Liver (tissue), 9 donors: Measurements from ENCODE around the gene SLC2A9. TPM values are rescaled to one million over a fixed set of nuclear protein-coding genes. Genes with fewer than 3 reads are reported as not detected.

ENCODE experiments used
- DNase-seq: peaks from one replicate; pipeline ENCODE4 v3.0.0-alpha.2; 2017; ENCODE audit warnings: low spot score
- H3K27ac ChIP-seq, 2 donors: one replicate each; pipeline ENCODE4 v1.7.0; 2013; ENCODE audit warnings: inconsistent platforms in 2 of 2, low read length in 2 of 2, control low read depth in 1 of 2, low read depth in 1 of 2, mild to moderate bottlenecking in 1 of 2
- H3K27me3 ChIP-seq, 4 donors: one replicate each; pipeline versions ENCODE4 v1.6.1 to v1.7.0; 2013; ENCODE audit warnings: low read length in 3 of 4, inconsistent platforms in 1 of 4, mild to moderate bottlenecking in 1 of 4, moderate library complexity in 1 of 4; ENCODE audit not compliant: control insufficient read depth in 4 of 4, insufficient read depth in 4 of 4
- H3K36me3 ChIP-seq, 4 donors: one replicate each; pipeline versions ENCODE4 v1.6.1 to v1.7.0; 2013; ENCODE audit warnings: low read length in 3 of 4, mild to moderate bottlenecking in 3 of 4, low read depth in 1 of 4, moderate library complexity in 1 of 4; ENCODE audit not compliant: control insufficient read depth in 4 of 4, insufficient read depth in 3 of 4
- H3K4me1 ChIP-seq, 4 donors: one replicate each; pipeline versions ENCODE4 v1.6.1 to v1.7.0; 2013; ENCODE audit warnings: low read length in 3 of 4, mild to moderate bottlenecking in 3 of 4, moderate library complexity in 1 of 4; ENCODE audit not compliant: control insufficient read depth in 4 of 4, insufficient read depth in 4 of 4
- H3K4me3 ChIP-seq, 3 donors: one replicate each; pipeline versions ENCODE4 v1.6.1 to v1.7.0; 2013; ENCODE audit warnings: low read length in 3 of 3, control low read depth in 1 of 3, low read depth in 1 of 3, mild to moderate bottlenecking in 1 of 3
- H3K9ac ChIP-seq, 2 donors: one replicate each; pipeline ENCODE4 v1.7.0; 2013; ENCODE audit warnings: low read length in 2 of 2, mild to moderate bottlenecking in 2 of 2, moderate library complexity in 2 of 2, control low read depth in 1 of 2, low read depth in 1 of 2
- H3K9me3 ChIP-seq, 4 donors: one replicate each; pipeline versions ENCODE4 v1.6.1 to v1.7.0; 2013; ENCODE audit warnings: low read length in 3 of 4; ENCODE audit not compliant: control insufficient read depth in 4 of 4
- ATF3 ChIP-seq: IDR thresholded peaks from 2 replicates; pipeline ENCODE4 v1.6.1; 2016; ENCODE audit warnings: antibody characterized with exemption
- CTCF ChIP-seq: fragments of 150-350 bp; IDR thresholded peaks from 2 replicates; pipeline ENCODE4 v1.5.1; 2017; ENCODE audit warnings: improper control_type of control experiment, low read depth, low read length; ENCODE audit not compliant: missing input control
- EGR1 ChIP-seq, 2 donors: IDR thresholded peaks; 2 replicates each; pipeline ENCODE4 v1.6.1; 2016 to 2018; ENCODE audit warnings: antibody characterized with exemption in 2 of 2, low read depth in 2 of 2
- FOXA1 ChIP-seq: IDR thresholded peaks from 2 replicates; pipeline ENCODE4 v1.6.1; 2016; ENCODE audit warnings: antibody characterized with exemption
- FOXA2 ChIP-seq: IDR thresholded peaks from 2 replicates; pipeline ENCODE4 v1.6.1; 2016; ENCODE audit warnings: antibody characterized with exemption
- GABPA ChIP-seq, 2 donors: IDR thresholded peaks in 1 of 2; conservative IDR thresholded peaks in 1 of 2; 2 replicates each; pipeline ENCODE4 v1.6.1; 2016; ENCODE audit warnings: antibody characterized with exemption in 2 of 2, mild to moderate bottlenecking in 1 of 2, moderate library complexity in 1 of 2
- HNF4A ChIP-seq, 2 donors: conservative IDR thresholded peaks; 2 replicates each; pipeline ENCODE4 v1.6.1; 2016; ENCODE audit warnings: antibody characterized with exemption in 2 of 2, mild to moderate bottlenecking in 2 of 2
- HNF4G ChIP-seq: IDR thresholded peaks from 2 replicates; pipeline ENCODE4 v1.6.1; 2016; ENCODE audit warnings: antibody characterized with exemption
- JUND ChIP-seq, 2 donors: IDR thresholded peaks; 2 replicates each; pipeline ENCODE4 v1.6.1; 2016; ENCODE audit warnings: antibody characterized with exemption in 2 of 2
- MAX ChIP-seq: IDR thresholded peaks from 2 replicates; pipeline ENCODE4 v1.6.1; 2016; ENCODE audit warnings: antibody characterized with exemption
- NR2F2 ChIP-seq: IDR thresholded peaks from 2 replicates; pipeline ENCODE4 v1.6.1; 2016; ENCODE audit warnings: antibody characterized with exemption
- RAD21 ChIP-seq, 2 donors: IDR thresholded peaks; 2 replicates each; pipeline ENCODE4 v1.6.1; 2016; ENCODE audit warnings: antibody characterized with exemption in 2 of 2, mild to moderate bottlenecking in 2 of 2
- REST ChIP-seq: IDR thresholded peaks from 2 replicates; pipeline ENCODE4 v1.6.1; 2016; ENCODE audit warnings: antibody characterized with exemption, mild to moderate bottlenecking
- RXRA ChIP-seq, 2 donors: IDR thresholded peaks; 2 replicates each; pipeline ENCODE4 v1.6.1; 2017 to 2018; ENCODE audit warnings: antibody characterized with exemption in 2 of 2, mild to moderate bottlenecking in 1 of 2
- TAF1 ChIP-seq: conservative IDR thresholded peaks from 2 replicates; pipeline ENCODE4 v1.6.1; 2016; ENCODE audit warnings: antibody characterized with exemption, mild to moderate bottlenecking
- YY1 ChIP-seq: IDR thresholded peaks from 2 replicates; pipeline ENCODE4 v1.6.1; 2016; ENCODE audit warnings: antibody characterized with exemption, mild to moderate bottlenecking
- ZBTB33 ChIP-seq: IDR thresholded peaks from 2 replicates; pipeline ENCODE4 v1.6.1; 2016; ENCODE audit warnings: antibody characterized with exemption
- WGBS: extraction: QIAGEN DNeasy Blood & Tissue Kit; methylation state at CpG from one replicate; pipeline ENCODE4 v1.1.7; 2013; 5-methylcytosine and 5-hydroxymethylcytosine counted together
- polyA plus RNA-seq, 2 donors: library from polyadenylated mRNA; stranded (reverse) in 1 of 2; unstranded in 1 of 2; fragments of 200-250 nt in 1 of 2; fragments of >200 nt in 1 of 2; fragmentation: Nextera tagmentation in 1 of 2; extraction: Ambion mirVana in 1 of 2; gene quantifications; one replicate each; pipeline versions ENCODE4 v1.2.1 to v1.2.3, GENCODE V29; 2013 to 2015
- total RNA-seq, 2 donors: library from RNA; depleted of rRNA; stranded (reverse); fragments of >200 nt; gene quantifications; one replicate each; pipeline ENCODE4 v1.2.3, GENCODE V29; 2014
- donor health status: healthy.
- donor health status: healthy.
- donor health status: healthy.
- donor health status: healthy.
- donor health status: healthy.

Gene SLC2A9
- total and polyA plus RNA-seq, 4 donors = 6.2 to 49.0 (median 21.6) TPM

- Histone ChIP-seq H3K4me3 (no peak overlapping the region), H3K4me1 (no peaks in the 10 kb centered on the region), H3K27ac (no peak overlapping the region), H3K9ac (no peak overlapping the region), H3K9me3 (no peaks in the 10 kb centered on the region), H3K27me3 (no peaks in the 10 kb centered on the region), H3K36me3 (peaks cover 0 to 20% (median 4%) of the 10 kb centered on the region in 4 donors)
- no peak for TF ChIP-seq JUND (IDR thresholded peaks at IDR 0.05)
- no peak for TF ChIP-seq YY1
- no peak for TF ChIP-seq HNF4A (conservative IDR thresholded peaks at IDR 0.05)
- TF ChIP-seq EGR1 (IDR thresholded peaks at IDR 0.05; ENCODE audit: low read depth in 2 of 2) = no peak
- TF ChIP-seq HNF4G = no peak
- TF ChIP-seq RAD21 (IDR thresholded peaks at IDR 0.05) = no peak
- TF ChIP-seq REST = no peak
- TF ChIP-seq FOXA1 = no peak
- TF ChIP-seq TAF1 = no peak
- TF ChIP-seq GABPA (IDR thresholded peaks at IDR 0.05 in 1 of 2, conservative IDR thresholded peaks at IDR 0.05 in 1 of 2) = no peak
- TF ChIP-seq CTCF = no peak
- no peak for TF ChIP-seq NR2F2
- no peak for TF ChIP-seq RXRA (IDR thresholded peaks at IDR 0.05)
- TF ChIP-seq MAX = no peak
- TF ChIP-seq FOXA2 = no peak
- no peak for TF ChIP-seq ATF3
- no peak for DNase-seq
- 96% methylated on average over 4 of the region's 4 CpGs for WGBS
Observed at GRCh38 chr4:9918484-9918883, 102.8 kb downstream of the SLC2A9 start.

- DNase-seq = no peak
- H3K9me3 ChIP-seq = no peaks in the 10 kb centered on the region
- H3K36me3 ChIP-seq = peaks cover 0 to 20% (median 4%) of the 10 kb centered on the region in 4 donors
- no peak overlapping the region for H3K4me3 ChIP-seq
- no peak overlapping the region for H3K27ac ChIP-seq
- H3K27me3 ChIP-seq = no peaks in the 10 kb centered on the region
- no peak overlapping the region for H3K9ac ChIP-seq
- WGBS = 95% methylated on average over 3 of the region's 3 CpGs
- H3K4me1 ChIP-seq = no peaks in the 10 kb centered on the region
- TF ChIP-seq JUND (IDR thresholded peaks at IDR 0.05) (no peak), REST (no peak), GABPA (IDR thresholded peaks at IDR 0.05 in 1 of 2, conservative IDR thresholded peaks at IDR 0.05 in 1 of 2) (no peak), RAD21 (IDR thresholded peaks at IDR 0.05) (no peak), ATF3 (no peak), NR2F2 (no peak), HNF4A (conservative IDR thresholded peaks at IDR 0.05) (no peak), RXRA (IDR thresholded peaks at IDR 0.05) (no peak), FOXA1 (no peak), MAX (no peak), ZBTB33 (no peak), EGR1 (IDR thresholded peaks at IDR 0.05; ENCODE audit: low read depth in 2 of 2) (no peak)
Observed at GRCh38 chr4:9916937-9917336, 104.4 kb downstream of the SLC2A9 start.
